HG02763 (cell line): ENCODE data around the gene NBPF26.
"Not testable (repeated sequence)": the region's sequence is repeated elsewhere in the genome, so short reads cannot be mapped to it uniquely, and the experiment has no call there.

Experiments used
- ATAC-seq: cut with Tn5 transposase; IDR thresholded peaks from one replicate; pipeline ENCODE4 v1.9.1; 2021; ENCODE audit warnings: mild to moderate bottlenecking, moderate library complexity; ENCODE audit not compliant: unreplicated experiment

Gene NBPF26

GRCh38 chr1:120850537-120851421 lies 127.0 kb downstream of the NBPF26 start:
- ATAC-seq: not testable (repeated sequence)

- not testable (repeated sequence) for ATAC-seq
These were observed 134.4 kb downstream of the NBPF26 start for GRCh38 chr1:120858144-120858543.

DNA sequence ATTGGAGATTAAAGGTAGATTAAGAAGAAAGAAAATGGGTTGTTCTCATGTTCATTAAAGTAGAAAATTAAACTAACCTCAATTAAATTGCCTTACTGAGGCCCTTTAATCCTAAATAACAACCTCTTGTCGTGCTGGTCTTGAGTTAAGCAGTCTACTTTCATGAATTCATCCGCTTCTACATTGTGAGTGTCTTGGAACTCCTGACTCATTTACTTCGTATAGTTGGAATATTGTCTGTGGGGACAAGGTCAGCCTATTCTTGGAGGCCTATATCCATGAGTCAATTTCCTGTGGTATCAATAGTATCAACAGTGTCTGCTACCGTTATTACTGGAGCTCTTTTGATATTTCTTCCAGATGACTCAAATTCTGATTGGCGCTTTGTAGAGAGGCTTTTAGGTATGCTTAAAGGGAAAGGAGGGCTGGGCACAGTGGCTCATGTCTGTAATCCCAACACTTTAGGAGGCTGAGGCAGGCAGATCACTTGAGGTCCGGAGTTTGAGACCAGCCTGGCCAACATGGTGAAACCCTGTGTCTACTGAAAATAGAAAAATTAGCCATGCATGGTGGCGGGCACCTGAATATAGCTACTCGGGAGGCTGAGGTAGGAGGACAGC lies 136.0 kb downstream of the NBPF26 start:
- not testable (repeated sequence) for ATAC-seq

- ATAC-seq: not testable (repeated sequence)
These were observed 154.5 kb downstream of the NBPF26 start for GRCh38 chr1:120878206-120878605.

GRCh38 chr1:120880056-120880455 lies 156.3 kb downstream of the NBPF26 start:
- ATAC-seq: not testable (repeated sequence)

DNA sequence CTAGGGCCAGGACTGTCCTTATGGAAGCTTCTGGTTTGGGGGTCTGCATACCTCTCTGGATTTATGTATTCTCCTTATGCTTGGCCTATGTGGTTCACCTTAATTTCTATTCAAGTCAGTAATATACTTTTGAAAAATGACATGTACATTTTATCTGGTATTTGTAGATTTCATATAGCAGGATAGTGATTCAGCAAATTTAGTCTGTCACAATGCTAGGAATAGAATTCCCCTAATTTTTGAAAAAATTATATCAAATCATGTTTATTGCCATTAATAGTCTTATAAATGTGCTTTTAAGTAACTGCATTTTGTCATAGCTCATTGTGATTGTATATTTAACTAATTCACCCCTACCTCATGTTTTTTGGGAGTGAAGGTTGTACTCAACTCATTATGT lies 158.2 kb downstream of the NBPF26 start:
- not testable (repeated sequence) for ATAC-seq
